GM18526 (cell line): ENCODE data around the gene RAD21L1.

Experiments
- POLR2A ChIP-seq: IDR thresholded peaks from 3 replicates; pipeline ENCODE4 v1.6.1; 2011; ENCODE audit not compliant: insufficient read length; ENCODE audit errors: extremely low read depth

RAD21L1 gene

GRCh38 chr20:1247689-1248088 lies 21.8 kb downstream of the RAD21L1 start:
- TF ChIP-seq POLR2A = no peak

- no peak for TF ChIP-seq POLR2A
Measured at GRCh38 chr20:1252416-1252815, 26.6 kb downstream of the RAD21L1 start.

GRCh38 chr20:1254254-1254653 lies 28.4 kb downstream of the RAD21L1 start:
- no peak for TF ChIP-seq POLR2A

GRCh38 chr20:1255675-1256074 lies 29.8 kb downstream of the RAD21L1 start:
- no peak for TF ChIP-seq POLR2A

- no peak for TF ChIP-seq POLR2A
Measured at GRCh38 chr20:1263853-1264252, 38.0 kb downstream of the RAD21L1 start.

- no peak for TF ChIP-seq POLR2A
Measured at GRCh38 chr20:1264727-1265126, 38.9 kb downstream of the RAD21L1 start.

GRCh38 chr20:1265226-1265915 lies 39.5 kb downstream of the RAD21L1 start:
- no peak for TF ChIP-seq POLR2A

GRCh38 chr20:1265916-1266166 lies 40.0 kb downstream of the RAD21L1 start:
- TF ChIP-seq POLR2A = no peak

- TF ChIP-seq POLR2A = no peak
Measured at GRCh38 chr20:1266167-1266973, 40.5 kb downstream of the RAD21L1 start, which contains the start of gene SNPH. SNPH (plus strand) TSS chr20:1266294; CDS start chr20:1296240, 29,946 bp downstream.

- TF ChIP-seq POLR2A = no peak
Measured at GRCh38 chr20:1267161-1267560, 41.3 kb downstream of the RAD21L1 start.

GRCh38 chr20:1267809-1268374 lies 42.0 kb downstream of the RAD21L1 start:
- no peak for TF ChIP-seq POLR2A

- no peak for TF ChIP-seq POLR2A
Measured at GRCh38 chr20:1269235-1269634, 43.4 kb downstream of the RAD21L1 start.

- TF ChIP-seq POLR2A = no peak
Measured at GRCh38 chr20:1269850-1270249, 44.0 kb downstream of the RAD21L1 start.

- no peak for TF ChIP-seq POLR2A
Measured at GRCh38 chr20:1272368-1273100, 46.7 kb downstream of the RAD21L1 start.

GRCh38 chr20:1273366-1273765 lies 47.5 kb downstream of the RAD21L1 start:
- no peak for TF ChIP-seq POLR2A

GRCh38 chr20:1274485-1275311 lies 48.9 kb downstream of the RAD21L1 start:
- no peak for TF ChIP-seq POLR2A
